ENCODE measurements around the gene SKAP1. TPM values are rescaled to one million over a fixed set of nuclear protein-coding genes. Genes with fewer than 3 reads are reported as not detected.

Gene SKAP1
- total and polyA plus RNA-seq, 12 donors: 3.2 to 117 (median 10.7) TPM

DNA sequence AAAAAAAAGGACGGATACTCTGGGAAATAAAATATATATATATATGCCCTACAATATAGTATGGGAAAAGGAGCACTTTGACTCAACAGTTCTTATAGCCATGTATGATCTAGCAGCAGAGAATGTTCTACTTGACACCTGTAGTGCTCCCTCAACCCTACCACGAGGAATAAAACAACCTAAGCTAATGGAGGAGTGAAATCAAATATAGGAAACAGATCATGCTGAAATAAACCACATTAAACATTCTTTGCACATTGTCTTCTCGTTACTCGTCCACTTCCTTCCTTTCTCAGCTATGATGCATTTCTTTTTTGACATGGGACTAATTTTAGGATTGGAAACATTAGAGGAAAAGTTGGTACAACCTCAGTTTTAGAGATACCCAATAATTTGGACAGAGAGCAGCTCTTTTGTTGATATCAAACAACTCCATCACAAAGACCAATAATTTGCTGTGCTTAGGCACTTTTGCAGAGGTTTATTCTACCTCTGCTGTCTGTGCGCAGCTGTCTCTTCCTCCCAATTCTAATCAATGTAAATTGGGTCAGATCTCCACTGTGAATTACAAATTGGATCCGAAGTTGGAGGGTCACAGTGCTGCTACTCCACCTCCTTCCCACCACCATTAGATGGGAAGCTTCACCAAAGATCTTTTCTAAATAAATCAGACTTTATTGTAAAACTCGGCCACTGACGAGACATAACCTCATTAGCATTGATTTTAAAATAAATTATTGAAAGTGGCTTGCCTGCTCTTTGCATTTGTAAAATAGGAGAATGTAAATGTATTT lies 256.6 kb downstream of the SKAP1 start:
- Histone ChIP-seq H3K4me3 (no peak overlapping the region), H3K9me3 (replicated peaks in 1 of 3) (no peaks in the 10 kb centered on the region), H3K36me3 (replicated peaks in 1 of 2) (no peaks in the 10 kb centered on the region), H3K4me1 (replicated peaks in 1 of 2) (no peaks in the 10 kb centered on the region), H3K27ac (no peak overlapping the region), H3K27me3 (no peaks in the 10 kb centered on the region)
- TF ChIP-seq, protein P1, sequence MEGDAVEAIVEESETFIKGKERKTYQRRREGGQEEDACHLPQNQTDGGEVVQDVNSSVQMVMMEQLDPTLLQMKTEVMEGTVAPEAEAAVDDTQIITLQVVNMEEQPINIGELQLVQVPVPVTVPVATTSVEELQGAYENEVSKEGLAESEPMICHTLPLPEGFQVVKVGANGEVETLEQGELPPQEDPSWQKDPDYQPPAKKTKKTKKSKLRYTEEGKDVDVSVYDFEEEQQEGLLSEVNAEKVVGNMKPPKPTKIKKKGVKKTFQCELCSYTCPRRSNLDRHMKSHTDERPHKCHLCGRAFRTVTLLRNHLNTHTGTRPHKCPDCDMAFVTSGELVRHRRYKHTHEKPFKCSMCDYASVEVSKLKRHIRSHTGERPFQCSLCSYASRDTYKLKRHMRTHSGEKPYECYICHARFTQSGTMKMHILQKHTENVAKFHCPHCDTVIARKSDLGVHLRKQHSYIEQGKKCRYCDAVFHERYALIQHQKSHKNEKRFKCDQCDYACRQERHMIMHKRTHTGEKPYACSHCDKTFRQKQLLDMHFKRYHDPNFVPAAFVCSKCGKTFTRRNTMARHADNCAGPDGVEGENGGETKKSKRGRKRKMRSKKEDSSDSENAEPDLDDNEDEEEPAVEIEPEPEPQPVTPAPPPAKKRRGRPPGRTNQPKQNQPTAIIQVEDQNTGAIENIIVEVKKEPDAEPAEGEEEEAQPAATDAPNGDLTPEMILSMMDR (IDR thresholded peaks at IDR 0.05): no peak
- TF ChIP-seq POLR2A (IDR thresholded peaks at IDR 0.05): no peak
- 72 to 85% (median 78%) methylated on average over 8 of the region's 8 CpGs for WGBS, 4 donors
- DNase-seq: no peak
- intact Hi-C loops (cut with DNase I): no loop called here

DNA sequence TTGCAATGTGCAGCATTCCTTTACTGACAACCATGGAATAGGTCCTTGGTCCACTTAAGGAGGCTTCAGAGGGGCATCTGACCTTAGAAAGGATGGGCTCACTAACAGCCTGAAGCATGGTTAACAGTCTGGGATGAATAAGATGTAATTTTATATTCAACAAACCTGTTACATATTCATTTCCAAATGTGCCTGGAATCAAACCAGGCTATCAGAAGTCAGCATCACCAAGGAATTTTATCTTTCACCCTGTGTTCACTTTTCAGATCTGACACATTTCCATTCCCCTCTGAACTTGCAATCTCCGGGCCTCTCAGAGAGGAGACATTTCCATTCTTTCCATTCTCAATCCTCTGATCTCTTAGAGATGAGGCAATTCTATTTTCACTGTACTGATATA lies 260.1 kb downstream of the SKAP1 start:
- no peak for DNase-seq
- intact Hi-C loops (cut with DNase I): no loop called here

DNA sequence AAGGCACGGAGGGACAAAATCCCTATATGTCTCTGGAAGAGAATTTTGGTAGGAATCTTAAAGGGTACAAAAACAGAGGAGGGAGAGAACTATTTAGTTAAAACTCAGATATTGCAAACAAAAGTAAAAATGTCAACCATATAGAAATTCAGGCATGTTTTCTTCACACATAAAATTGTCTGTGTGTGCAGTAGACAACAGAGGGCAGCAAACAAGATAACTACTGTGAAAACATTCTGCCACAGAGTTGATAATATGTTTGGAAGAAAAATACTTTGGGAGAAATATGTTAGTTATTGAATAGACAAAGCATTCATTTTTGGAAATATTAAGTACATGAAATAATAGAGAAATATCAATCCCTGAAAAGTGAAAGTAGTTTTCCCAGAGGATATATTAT lies 266.2 kb downstream of the SKAP1 start:
- Histone ChIP-seq H3K9me3 (replicated peaks in 1 of 3) (no peaks in the 10 kb centered on the region), H3K27me3 (no peaks in the 10 kb centered on the region), H3K27ac (peak overlapping the region in 1 of 5 donors; percentile 42), H3K36me3 (replicated peaks in 1 of 2) (no peaks in the 10 kb centered on the region), H3K4me1 (replicated peaks in 1 of 2) (peaks cover 0 to 19% of the 10 kb centered on the region in 2 donors), H3K4me3 (no peak overlapping the region)
- intact Hi-C loops (cut with DNase I): no loop called here
- TF ChIP-seq, protein P1 (IDR thresholded peaks at IDR 0.05): no peak
- no peak for TF ChIP-seq POLR2A (IDR thresholded peaks at IDR 0.05)
- 94 to 100% (median 96%) methylated on average over 1 of the region's 1 CpG for WGBS, 4 donors
- no peak for DNase-seq

More for the DNA sequence above, 260.1 kb downstream of the SKAP1 start:
- Histone ChIP-seq H3K27ac (no peak overlapping the region), H3K36me3 (replicated peaks in 1 of 2) (no peaks in the 10 kb centered on the region), H3K4me3 (no peak overlapping the region), H3K9me3 (replicated peaks in 1 of 3) (no peaks in the 10 kb centered on the region), H3K27me3 (no peaks in the 10 kb centered on the region), H3K4me1 (replicated peaks in 1 of 2) (no peaks in the 10 kb centered on the region)
- TF ChIP-seq, protein P1 (IDR thresholded peaks at IDR 0.05): no peak
- no peak for TF ChIP-seq POLR2A (IDR thresholded peaks at IDR 0.05)
- WGBS, 4 donors: 48 to 58% (median 53%) methylated on average over 1 of the region's 1 CpG

DNA sequence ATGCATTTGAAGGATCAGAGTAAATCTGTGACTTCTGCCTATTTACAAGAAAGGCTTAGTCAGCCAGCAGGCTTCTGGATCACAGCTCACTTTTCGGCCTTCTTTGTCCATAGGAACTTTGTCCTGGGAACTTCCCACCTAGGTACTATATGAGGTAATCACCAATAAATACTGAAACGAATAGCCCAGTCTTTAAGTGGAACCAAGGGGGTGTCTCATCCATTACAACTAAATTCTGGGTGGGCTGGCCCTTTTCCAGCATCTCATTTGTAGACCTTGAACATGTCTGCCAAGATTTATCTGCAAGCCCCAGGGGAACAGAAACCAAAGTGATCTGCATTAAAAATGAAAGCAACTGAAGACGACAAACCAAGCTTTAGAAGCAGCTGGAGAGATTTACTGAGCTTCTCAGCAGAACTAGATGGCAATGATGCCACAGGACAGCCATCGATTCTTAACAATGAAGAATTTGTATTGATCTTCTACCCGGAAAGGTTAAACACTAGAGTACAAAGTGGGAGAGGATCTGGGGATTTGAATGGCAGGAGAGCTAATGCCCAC lies 267.0 kb downstream of the SKAP1 start:
- peak; percentile 25 to 73 (median 58) for DNase-seq
- Histone ChIP-seq H3K36me3 (replicated peaks in 1 of 2) (no peaks in the 10 kb centered on the region), H3K9me3 (replicated peaks in 1 of 3) (no peaks in the 10 kb centered on the region), H3K27me3 (no peaks in the 10 kb centered on the region), H3K4me3 (peak overlapping the region in 2 of 4 donors; percentile 1 to 23), H3K27ac (peak overlapping the region in 4 of 5 donors; percentile 18 to 42 (median 35)), H3K4me1 (replicated peaks in 1 of 2) (peaks cover 0 to 19% of the 10 kb centered on the region in 2 donors)
- intact Hi-C loops (cut with DNase I): no loop called here
- TF ChIP-seq, protein P1 (IDR thresholded peaks at IDR 0.05): no peak
- TF ChIP-seq POLR2A (IDR thresholded peaks at IDR 0.05): no peak
- WGBS, 4 donors: 21 to 25% (median 22%) methylated on average over 5 of the region's 5 CpGs
